ENCODE results near the gene CDH22.

CDH22 gene

GRCh38 chr20:46192376-46192944 is 115.8 kb downstream of the CDH22 start:
- DNase-seq (ENCODE audit: low spot score) = no peak

GRCh38 chr20:46191611-46192010 is 116.7 kb downstream of the CDH22 start:
- DNase-seq (ENCODE audit: low spot score) = no peak

GRCh38 chr20:46191168-46191540 is 117.1 kb downstream of the CDH22 start:
- no peak for DNase-seq (ENCODE audit: low spot score)

GRCh38 chr20:46190478-46191167 is 117.7 kb downstream of the CDH22 start:
- DNase-seq (ENCODE audit: low spot score) = no peak

DNA sequence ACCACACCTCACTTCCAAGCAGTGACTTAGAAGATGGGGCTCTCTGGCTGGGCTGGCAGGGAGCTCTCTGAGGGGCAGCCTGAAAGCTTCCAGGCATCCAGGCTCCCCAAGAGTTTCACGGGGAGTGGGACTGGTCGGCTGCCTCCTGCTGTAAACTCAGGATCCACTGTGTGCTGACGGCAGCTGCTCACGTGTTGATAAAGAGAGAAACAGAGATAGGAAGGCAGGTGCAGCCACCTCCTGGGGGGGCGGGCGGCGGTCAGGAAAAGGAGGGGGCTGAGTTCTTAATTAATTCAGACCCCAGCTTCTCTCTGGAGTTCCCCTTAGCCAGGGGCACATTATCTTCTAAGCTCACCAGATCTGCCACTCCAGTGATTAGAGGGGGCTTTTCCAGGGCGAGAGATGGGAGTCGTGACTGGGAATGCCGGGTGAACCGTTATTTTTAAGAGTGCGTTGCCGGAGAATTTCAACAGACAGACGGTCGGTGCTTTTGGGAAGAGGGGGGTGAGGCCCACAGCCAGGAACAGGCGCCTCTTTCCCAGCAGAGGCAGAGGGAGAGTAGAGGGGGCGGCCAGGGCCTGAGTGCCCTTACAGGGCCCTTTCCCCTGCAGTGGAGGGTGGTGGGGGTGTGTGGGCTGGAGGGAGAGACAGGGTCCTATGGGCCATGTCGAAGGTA is 119.3 kb downstream of the CDH22 start:
- DNase-seq (ENCODE audit: low spot score) = no peak

- DNase-seq (ENCODE audit: low spot score) = no peak
These were observed 122.1 kb downstream of the CDH22 start for GRCh38 chr20:46186210-46186609.

- no peak for DNase-seq (ENCODE audit: low spot score)
These were observed 122.9 kb downstream of the CDH22 start for GRCh38 chr20:46185353-46185752.

- no peak for DNase-seq (ENCODE audit: low spot score)
These were observed 124.5 kb downstream of the CDH22 start for GRCh38 chr20:46183768-46184167.

DNA sequence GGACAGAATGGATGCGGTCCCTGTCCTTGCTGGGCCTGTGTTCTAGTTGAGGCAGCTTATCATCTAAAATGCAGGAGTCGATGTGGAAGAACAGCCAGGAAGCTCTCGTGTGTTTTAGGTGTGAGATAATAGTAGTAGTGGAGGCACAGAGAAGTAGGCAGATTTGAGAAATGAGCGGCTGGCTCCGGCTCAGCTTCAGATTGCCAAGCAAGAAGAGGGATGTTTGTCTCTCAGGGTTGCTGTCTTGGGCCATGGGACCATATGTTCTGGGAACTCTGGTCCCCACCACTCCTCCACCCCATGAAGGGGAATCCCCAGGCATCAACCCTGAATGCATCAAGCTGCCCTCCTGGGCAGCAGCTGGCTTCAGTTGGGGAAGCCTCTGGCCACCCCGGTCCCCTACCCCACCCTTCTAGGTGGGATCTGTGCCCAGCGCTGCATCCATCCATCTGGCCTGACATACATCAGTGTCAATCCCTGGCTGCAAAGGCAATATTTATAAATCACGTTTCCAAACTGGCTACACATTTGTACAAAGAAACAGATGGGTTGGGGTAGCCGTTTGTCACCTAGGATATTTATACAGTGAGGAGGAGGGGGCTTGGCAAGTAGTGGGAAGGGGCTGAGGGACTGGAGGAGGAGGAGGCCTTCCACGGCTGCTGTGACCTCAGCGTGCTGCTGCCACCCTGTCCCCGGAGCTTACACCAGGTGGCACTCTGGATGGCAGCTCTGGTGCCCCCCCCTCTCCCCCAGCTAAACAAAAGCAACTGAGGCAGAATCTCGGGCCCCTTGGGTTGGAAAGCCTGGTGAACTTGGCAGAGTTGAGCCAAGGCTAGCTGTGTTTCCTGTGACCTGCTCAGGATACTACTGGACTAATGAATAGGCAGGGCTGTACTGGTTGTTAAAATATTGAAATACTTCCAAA is 125.8 kb downstream of the CDH22 start:
- DNase-seq (ENCODE audit: low spot score) = no peak

DNA sequence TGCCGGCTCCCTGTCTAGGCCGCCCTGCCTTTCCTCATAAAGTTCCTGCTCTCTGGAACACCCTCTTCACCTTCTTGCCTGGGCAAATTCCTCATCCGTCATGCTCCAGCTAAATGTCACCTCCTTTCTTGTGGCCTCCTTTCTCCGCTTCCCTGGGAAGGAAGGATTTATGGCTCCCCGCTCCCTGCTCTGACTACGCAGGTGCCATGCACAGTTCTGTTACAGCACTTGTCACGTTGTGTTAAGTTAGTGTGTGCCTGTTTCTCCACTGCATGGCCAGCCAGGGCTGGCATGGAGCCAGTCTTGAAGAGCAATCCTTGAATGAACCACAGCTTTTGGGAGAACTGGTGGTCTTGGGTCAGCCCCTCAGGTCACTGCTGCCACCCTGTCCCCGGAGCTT is 128.4 kb downstream of the CDH22 start:
- no peak for DNase-seq (ENCODE audit: low spot score)

DNA sequence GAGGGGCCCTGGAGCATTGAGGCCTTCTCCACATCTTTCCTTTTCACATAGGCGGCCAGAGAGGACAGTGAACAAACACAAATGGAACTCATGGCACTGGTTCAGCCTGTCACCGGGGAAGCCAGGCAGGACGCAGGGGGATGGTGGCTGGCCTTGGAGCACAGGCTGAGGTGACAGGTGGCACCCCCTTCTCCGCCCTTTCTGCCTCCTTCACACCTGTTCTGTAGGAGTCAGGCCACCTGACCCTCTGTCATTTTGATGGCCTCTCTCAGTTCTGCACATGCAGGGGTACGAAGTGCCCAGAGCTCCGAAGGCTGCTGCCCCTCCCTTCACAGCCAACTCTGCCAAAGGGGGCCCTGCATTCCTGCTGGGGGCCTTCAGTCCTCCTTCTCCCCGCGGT is 129.4 kb downstream of the CDH22 start:
- no peak for DNase-seq (ENCODE audit: low spot score)

- no peak for DNase-seq (ENCODE audit: low spot score)
These were observed 130.5 kb downstream of the CDH22 start for GRCh38 chr20:46177768-46178167.

- DNase-seq (ENCODE audit: low spot score) = no peak
These were observed 131.4 kb downstream of the CDH22 start for GRCh38 chr20:46176739-46177378.

GRCh38 chr20:46175127-46175494 is 133.2 kb downstream of the CDH22 start:
- no peak for DNase-seq (ENCODE audit: low spot score)

GRCh38 chr20:46174469-46175126 is 133.7 kb downstream of the CDH22 start:
- peak; percentile 72 for DNase-seq (ENCODE audit: low spot score)

GRCh38 chr20:46173652-46174468 is 134.4 kb downstream of the CDH22 start:
- DNase-seq (ENCODE audit: low spot score) = no peak

GRCh38 chr20:46172961-46173536 is 135.2 kb downstream of the CDH22 start:
- DNase-seq (ENCODE audit: low spot score) = no peak

DNA sequence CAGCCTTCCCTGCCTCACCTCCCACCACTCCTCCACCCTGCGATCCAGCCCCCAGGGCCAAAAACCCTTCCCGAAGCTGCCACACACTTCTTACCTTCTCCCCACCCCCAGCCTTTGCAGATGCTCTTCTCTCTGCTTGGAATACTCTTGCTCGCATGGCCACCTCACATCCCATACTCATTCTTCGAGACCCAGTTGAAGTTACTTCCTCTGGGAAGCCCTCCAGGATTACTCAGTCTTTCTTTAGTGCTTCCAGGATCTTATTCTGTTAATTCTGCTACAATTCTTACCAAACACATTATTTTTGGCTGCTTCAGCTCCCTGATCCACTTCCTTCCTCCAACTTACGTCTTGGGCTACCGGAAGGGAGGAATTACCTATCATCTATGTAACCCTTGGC is 135.8 kb downstream of the CDH22 start:
- DNase-seq (ENCODE audit: low spot score) = no peak

GRCh38 chr20:46171909-46172308 is 136.4 kb downstream of the CDH22 start:
- DNase-seq (ENCODE audit: low spot score) = no peak

DNA sequence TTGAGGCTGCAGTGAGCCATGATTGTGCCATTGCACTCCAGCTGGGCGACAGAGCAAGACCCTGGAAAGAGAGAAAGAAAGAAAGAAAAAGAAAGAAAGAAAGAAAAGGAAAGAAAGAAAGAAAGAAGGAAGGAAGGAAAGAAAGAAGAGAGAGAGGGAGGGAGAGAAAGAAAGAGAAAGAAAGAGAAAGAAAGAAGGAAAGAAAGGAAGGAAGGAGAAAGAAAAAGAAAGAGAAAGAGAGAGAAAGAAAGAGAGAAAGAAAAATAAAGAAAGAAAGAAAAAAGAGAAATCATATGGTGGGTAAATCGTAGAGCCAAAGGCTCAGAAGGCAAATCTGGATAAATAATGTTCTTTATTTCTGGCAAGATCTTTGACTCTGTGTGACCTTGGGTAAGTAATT is 136.8 kb downstream of the CDH22 start:
- DNase-seq (ENCODE audit: low spot score) = no peak

Data from COLO829 (cell line).